Measurements from ENCODE around the gene CIB1. TPM values are rescaled to one million over a fixed set of nuclear protein-coding genes. Genes with fewer than 3 reads are reported as not detected.

Gene CIB1
- total and polyA plus RNA-seq, 10 of the 15 experiments (the other 5 are each of a cell fraction or from before 2014, with no cell fraction given) = 10.8 to 155 (median 81.9) TPM

- TF ChIP-seq BCLAF1 (IDR thresholded peaks at IDR 0.05) = no peak
- TF ChIP-seq CEBPB (IDR thresholded peaks at IDR 0.05; ENCODE audit: borderline replicate concordance in 1 of 2, low read depth in 2 of 2, low read length in 2 of 2) = no peak
- TF ChIP-seq CREM (IDR thresholded peaks at IDR 0.05; ENCODE audit: low read depth) = 0 out of 2 replicates have a peak, but pooled peaks have one; percentile 23
- no peak for TF ChIP-seq TARDBP (IDR thresholded peaks at IDR 0.05; ENCODE audit: borderline replicate concordance)
- no peak for TF ChIP-seq POLR2AphosphoS2 (IDR thresholded peaks at IDR 0.05; ENCODE audit: low read depth, low read length)
- TF ChIP-seq RELA (IDR thresholded peaks at IDR 0.05; ENCODE audit: borderline replicate concordance, partially characterized antibody) = no peak
- TF ChIP-seq MEF2B (IDR thresholded peaks at IDR 0.05; ENCODE audit: partially characterized antibody, poor library complexity, severe bottlenecking) = peak; percentile 52
- TF ChIP-seq RAD51 (IDR thresholded peaks at IDR 0.05) = no peak
- no peak for TF ChIP-seq E2F4 (IDR thresholded peaks at IDR 0.05; ENCODE audit: low read depth, low read length)
- no peak for TF ChIP-seq SUPT20H (IDR thresholded peaks at IDR 0.05; ENCODE audit: borderline replicate concordance, control insufficient read depth, low read depth, low read length)
- no peak for TF ChIP-seq NFYA (IDR thresholded peaks at IDR 0.05; ENCODE audit: borderline replicate concordance, low read depth, low read length)
- TF ChIP-seq E2F8 (IDR thresholded peaks at IDR 0.05; ENCODE audit: low read depth, partially characterized antibody) = no peak
- TF ChIP-seq ZNF207 (IDR thresholded peaks at IDR 0.05; ENCODE audit: borderline replicate concordance) = no peak
- no peak for TF ChIP-seq IRF5 (IDR thresholded peaks at IDR 0.05; ENCODE audit: borderline replicate concordance)
- peak; percentile 43 to 69; a peak in 2 of 4 replicates for TF ChIP-seq IKZF2 (IDR thresholded peaks at IDR 0.05)
- TF ChIP-seq LARP7 (IDR thresholded peaks at IDR 0.05) = no peak
- no peak for TF ChIP-seq MAX (IDR thresholded peaks at IDR 0.05; ENCODE audit: low read depth, low read length)
- TF ChIP-seq CREB1 (IDR thresholded peaks at IDR 0.05; ENCODE audit: low read depth) = peak; percentile 47; the same call in 1 of the 2 replicates
- no peak for TF ChIP-seq ZNF384 (IDR thresholded peaks at IDR 0.05; ENCODE audit: borderline replicate concordance, low read depth, low read length)
- TF ChIP-seq TCF3 (IDR thresholded peaks at IDR 0.05; ENCODE audit: borderline replicate concordance, insufficient read depth, low read depth, low read length) = no peak
- no peak for TF ChIP-seq EZH2 (IDR thresholded peaks at IDR 0.05; ENCODE audit: borderline replicate concordance, control insufficient read depth, low read depth, low read length)
Measured at GRCh38 chr15:90259524-90259923, 25.8 kb upstream of the CIB1 start (continued).
